DND-41 (cell line): Measurements from ENCODE around the gene NCOR1.

ENCODE experiments used
- ATAC-seq: fragments of 200-7000 bp; cut with Tn5 transposase; 3 replicates; pipeline ENCODE4 v1.9.1; 2021; ENCODE audit warnings: low read depth; ENCODE audit not compliant: insufficient read depth
- DNase-seq: peaks from one replicate; pipeline ENCODE4 v3.0.0-alpha.2; 2020
- H2AFZ ChIP-seq: 2 replicates; pipeline ENCODE4 v1.6.0; 2012; ENCODE audit warnings: low read depth, low read length
- H3K27ac ChIP-seq: 2 replicates; pipeline ENCODE4 v1.5.1; 2012; ENCODE audit warnings: low read length, inconsistent platforms
- H3K27me3 ChIP-seq: fragments of 200-600 bp; sonication (generic); 2 replicates; pipeline ENCODE4 v1.6.0; 2012; ENCODE audit warnings: low read length, mild to moderate bottlenecking, inconsistent platforms; ENCODE audit not compliant: insufficient read depth, poor library complexity
- H3K36me3 ChIP-seq: 2 replicates; pipeline ENCODE4 v1.5.1; 2012; ENCODE audit warnings: low read length, inconsistent platforms; ENCODE audit not compliant: insufficient read depth
- H3K4me1 ChIP-seq: 2 replicates; pipeline ENCODE4 v1.5.1; 2012; ENCODE audit warnings: mild to moderate bottlenecking, low read length; ENCODE audit not compliant: insufficient read depth
- H3K4me2 ChIP-seq: 2 replicates; pipeline ENCODE4 v1.6.0; 2012; ENCODE audit warnings: mild to moderate bottlenecking, moderate library complexity, low read length, inconsistent platforms; ENCODE audit not compliant: insufficient read depth
- H3K4me3 ChIP-seq, 2 experiments: fragments of 200-600 bp in 1 of 2; shearing (Covaris generic) in 1 of 2; 2 replicates each; pipeline ENCODE4 v1.5.1; 2012 to 2016; ENCODE audit warnings: inconsistent platforms in 2 of 2, low read length in 2 of 2, mild to moderate bottlenecking in 2 of 2, low read depth in 1 of 2, moderate library complexity in 1 of 2
- H3K79me2 ChIP-seq: 2 replicates; pipeline ENCODE4 v1.6.0; 2012; ENCODE audit warnings: low read length, inconsistent platforms; ENCODE audit not compliant: insufficient read depth
- H3K9ac ChIP-seq: 2 replicates; pipeline ENCODE4 v1.6.0; 2012; ENCODE audit warnings: low read depth, mild to moderate bottlenecking, inconsistent platforms, low read length, moderate library complexity
- H3K9me3 ChIP-seq: 2 replicates; pipeline ENCODE4 v1.5.1; 2012; ENCODE audit warnings: low read length, moderate library complexity, mild to moderate bottlenecking, inconsistent platforms; ENCODE audit not compliant: insufficient read depth, severe bottlenecking
- H4K20me1 ChIP-seq: 2 replicates; pipeline ENCODE4 v1.6.0; 2012; ENCODE audit warnings: low read length; ENCODE audit not compliant: insufficient read depth
- CTCF ChIP-seq: IDR thresholded peaks from 2 replicates; pipeline ENCODE4 v1.5.1; 2012; ENCODE audit warnings: borderline replicate concordance, low read length, moderate library complexity, mild to moderate bottlenecking; ENCODE audit not compliant: poor library complexity, severe bottlenecking; ENCODE audit errors: extremely low read depth
- EZH2 ChIP-seq: IDR thresholded peaks from 3 replicates; pipeline ENCODE4 v1.6.1; 2012; ENCODE audit warnings: borderline replicate concordance, low read depth, mild to moderate bottlenecking, moderate library complexity, low read length, inconsistent platforms; ENCODE audit not compliant: severe bottlenecking

Gene NCOR1

GRCh38 chr17:16215273-16215964, at the start of gene NCOR1:
Gene NCOR1 (minus strand): TSS chr17:16215534. CDS start chr17:16194569, 20,965 bp downstream.
- Histone ChIP-seq H3K79me2 (peaks cover 92% of the 10 kb centered on the region), H2AFZ (peak within 1 kb of the TSS; percentile 79), H3K9ac (peak within 1 kb of the TSS; percentile 99), H3K36me3 (no peaks in the 10 kb centered on the region), H3K4me2 (peak within 1 kb of the TSS; percentile 95), H3K4me1 (peaks cover 54% of the 10 kb centered on the region), H3K4me3 (peak within 1 kb of the TSS; percentile 83 to 84), H3K27me3 (no peaks in the 10 kb centered on the region), H3K9me3 (no peaks in the 10 kb centered on the region), H4K20me1 (peaks cover 20% of the 10 kb centered on the region), H3K27ac (peak within 1 kb of the TSS; percentile 97)
- ATAC-seq (peak; percentile 84), DNase-seq (peak; percentile 93)
- no peak for TF ChIP-seq EZH2
- peak; percentile 52 for TF ChIP-seq CTCF

GRCh38 chr17:16262201-16262600, 46.9 kb upstream of the NCOR1 start:
- Histone ChIP-seq H3K4me1 (no peaks in the 10 kb centered on the region), H3K79me2 (no peaks in the 10 kb centered on the region), H3K27ac (no peak overlapping the region), H3K9me3 (peaks cover 16% of the 10 kb centered on the region), H3K4me3 (no peak overlapping the region), H3K4me2 (no peak overlapping the region), H3K36me3 (peaks cover 11% of the 10 kb centered on the region), H2AFZ (no peak overlapping the region), H3K27me3 (no peaks in the 10 kb centered on the region), H3K9ac (no peak overlapping the region), H4K20me1 (no peaks in the 10 kb centered on the region)
- DNase-seq (no peak), ATAC-seq (no peak)
- TF ChIP-seq EZH2: no peak
- no peak for TF ChIP-seq CTCF

GRCh38 chr17:16261049-16261448, 45.7 kb upstream of the NCOR1 start:
- H3K4me2 ChIP-seq: no peak overlapping the region
- TF ChIP-seq CTCF: no peak
- no peak for TF ChIP-seq EZH2
- no peaks in the 10 kb centered on the region for H4K20me1 ChIP-seq
- H3K27ac ChIP-seq: no peak overlapping the region
- peaks cover 11% of the 10 kb centered on the region for H3K36me3 ChIP-seq
- H3K4me1 ChIP-seq: no peaks in the 10 kb centered on the region
- no peaks in the 10 kb centered on the region for H3K79me2 ChIP-seq
- DNase-seq: no peak
- H3K9me3 ChIP-seq: peaks cover 16% of the 10 kb centered on the region
- no peak overlapping the region for H3K9ac ChIP-seq
- no peak overlapping the region for H3K4me3 ChIP-seq
- ATAC-seq: no peak
- no peaks in the 10 kb centered on the region for H3K27me3 ChIP-seq
- H2AFZ ChIP-seq: no peak overlapping the region
